Upper lobe of left lung (tissue), 6 donors: ENCODE measurements around the gene JAZF1. TPM values are rescaled to one million over a fixed set of nuclear protein-coding genes. Genes with fewer than 3 reads are reported as not detected.

Source experiments
- ATAC-seq, 2 donors: fragments of 200-7000 bp; cut with Tn5 transposase; one replicate each; pipeline ENCODE4 v1.9.1; 2022; ENCODE audit warnings: mild to moderate bottlenecking in 2 of 2, moderate library complexity in 2 of 2; ENCODE audit not compliant: low FRiP score in 2 of 2
- DNase-seq, 2 donors: peaks; one replicate each; pipeline ENCODE4 v3.0.0-alpha.2; 2019 to 2020
- H3K27ac ChIP-seq, 4 donors: fragments of 200-600 bp; sonication (generic); one replicate each; pipeline ENCODE4 v1.5.1; 2016 to 2019
- H3K27me3 ChIP-seq, 4 donors: fragments of 200-600 bp; sonication (generic); one replicate each; pipeline ENCODE4 v1.5.1; 2017 to 2019
- H3K36me3 ChIP-seq, 4 donors: fragments of 200-600 bp; sonication (generic); one replicate each; pipeline ENCODE4 v1.5.1; 2016 to 2019
- H3K4me1 ChIP-seq, 4 donors: fragments of 200-600 bp; sonication (generic); one replicate each; pipeline ENCODE4 v1.5.1; 2018 to 2019
- H3K4me3 ChIP-seq, 4 donors: fragments of 200-600 bp; sonication (generic); one replicate each; pipeline ENCODE4 v1.5.1; 2017 to 2019; ENCODE audit warnings: mild to moderate bottlenecking in 2 of 4, moderate library complexity in 1 of 4
- H3K9me3 ChIP-seq, 4 donors: fragments of 200-600 bp; sonication (generic); one replicate each; pipeline ENCODE4 v1.5.1; 2018 to 2019
- CTCF ChIP-seq, 6 experiments: fragments of 450-650 bp in 4 of 6; fragments of 200-600 bp in 2 of 6; sonication (generic) in 2 of 6; IDR thresholded peaks; one replicate each; pipeline ENCODE4 v1.5.1; 2016 to 2019; ENCODE audit warnings: antibody characterized with exemption in 6 of 6
- EP300 ChIP-seq, 4 donors: sonication (generic); formaldehyde crosslinking; IDR thresholded peaks; one replicate each; pipeline ENCODE4 v1.5.1; 2017; ENCODE audit warnings: antibody characterized with exemption in 4 of 4, control low read depth in 2 of 4
- POLR2A ChIP-seq, 4 donors: fragments of 450-650 bp; IDR thresholded peaks; one replicate each; pipeline ENCODE4 v1.5.1; 2016 to 2017; ENCODE audit warnings: antibody characterized with exemption in 4 of 4, mild to moderate bottlenecking in 2 of 4
- POLR2AphosphoS5 ChIP-seq, 2 donors: sonication (generic); formaldehyde crosslinking; IDR thresholded peaks; one replicate each; pipeline ENCODE4 v1.5.1; 2017; ENCODE audit warnings: antibody characterized with exemption in 2 of 2
- WGBS, 2 donors: methylation state at CpG; one replicate each; pipeline ENCODE4 v1.1.5; 2017 to 2018; 5-methylcytosine and 5-hydroxymethylcytosine counted together
- total RNA-seq, 6 donors: library from RNA; depleted of rRNA in 4 of 6; stranded (reverse); fragments of >200 nt in 4 of 6; gene quantifications; one replicate each; pipeline versions ENCODE4 v1.1.0 to v1.2.1, GENCODE V29; 2016 to 2021
- donor health status: DM: no; HTN: no; CAD: no; lungs with moderate emphysema.
- donor health status: DM: no; HTN: yes; CAD: no; lungs with severe emphysema.

Gene JAZF1
- total RNA-seq, 6 donors from 2014 or later, result 4.2 to 19.4 (median 12.4) TPM

GRCh38 chr7:27936047-27936767 lies 244.4 kb downstream of the JAZF1 start:
- H3K4me1 ChIP-seq, result no peaks in the 10 kb centered on the region
- 80 to 81% methylated on average over 6 of the region's 6 CpGs for WGBS, 2 donors
- no peaks in the 10 kb centered on the region for H3K36me3 ChIP-seq
- no peak overlapping the region for H3K4me3 ChIP-seq
- no peaks in the 10 kb centered on the region for H3K9me3 ChIP-seq
- no peak for DNase-seq
- ATAC-seq, result no peak
- H3K27ac ChIP-seq, result no peak overlapping the region
- no peaks in the 10 kb centered on the region for H3K27me3 ChIP-seq
- TF ChIP-seq CTCF (IDR thresholded peaks at IDR 0.05), result no peak

DNA sequence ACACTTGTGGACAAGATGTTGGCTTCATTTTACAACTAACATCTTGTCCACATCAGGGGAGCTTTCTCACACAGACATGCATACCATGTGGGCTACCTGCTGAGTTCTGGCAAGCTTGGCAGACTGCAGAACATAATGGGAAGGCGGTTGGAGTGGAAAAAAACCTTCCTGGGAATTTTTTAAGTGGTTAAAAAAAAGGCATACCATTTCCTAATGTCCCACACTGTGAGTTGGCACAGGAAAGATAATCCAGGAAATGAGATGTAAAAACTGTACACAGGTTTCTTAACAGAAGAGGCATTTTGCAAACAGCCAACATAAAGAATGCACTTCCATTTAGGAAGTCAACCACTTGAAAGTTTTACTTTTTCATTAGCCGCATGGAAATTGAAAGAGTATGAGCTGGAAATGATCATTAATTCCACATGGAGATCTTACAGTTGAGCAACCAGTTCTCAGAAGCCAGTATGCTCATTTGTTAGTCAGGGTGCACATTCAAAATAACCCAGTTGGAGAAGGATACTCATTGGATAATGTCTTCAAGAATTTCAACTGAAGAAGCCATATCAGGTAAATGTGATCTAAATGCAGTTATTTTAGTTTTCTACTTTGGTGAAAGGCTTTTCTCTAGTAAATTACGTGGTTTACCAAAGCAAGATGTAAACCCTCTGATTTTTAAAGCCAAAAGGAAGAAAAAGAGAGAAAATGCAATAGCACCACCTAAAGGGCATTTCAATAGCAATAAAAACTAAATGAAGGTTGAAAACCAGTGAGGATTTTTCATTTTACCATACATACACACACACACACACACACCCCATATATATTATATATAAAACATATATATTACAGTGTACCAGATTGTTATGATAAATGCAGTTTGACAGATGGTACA lies 246.7 kb downstream of the JAZF1 start:
- no peak for ATAC-seq
- TF ChIP-seq POLR2A (IDR thresholded peaks at IDR 0.05), result no peak
- TF ChIP-seq EP300 (IDR thresholded peaks at IDR 0.05), result no peak
- TF ChIP-seq CTCF (IDR thresholded peaks at IDR 0.05), result no peak
- TF ChIP-seq POLR2AphosphoS5 (IDR thresholded peaks at IDR 0.05), result no peak

DNA sequence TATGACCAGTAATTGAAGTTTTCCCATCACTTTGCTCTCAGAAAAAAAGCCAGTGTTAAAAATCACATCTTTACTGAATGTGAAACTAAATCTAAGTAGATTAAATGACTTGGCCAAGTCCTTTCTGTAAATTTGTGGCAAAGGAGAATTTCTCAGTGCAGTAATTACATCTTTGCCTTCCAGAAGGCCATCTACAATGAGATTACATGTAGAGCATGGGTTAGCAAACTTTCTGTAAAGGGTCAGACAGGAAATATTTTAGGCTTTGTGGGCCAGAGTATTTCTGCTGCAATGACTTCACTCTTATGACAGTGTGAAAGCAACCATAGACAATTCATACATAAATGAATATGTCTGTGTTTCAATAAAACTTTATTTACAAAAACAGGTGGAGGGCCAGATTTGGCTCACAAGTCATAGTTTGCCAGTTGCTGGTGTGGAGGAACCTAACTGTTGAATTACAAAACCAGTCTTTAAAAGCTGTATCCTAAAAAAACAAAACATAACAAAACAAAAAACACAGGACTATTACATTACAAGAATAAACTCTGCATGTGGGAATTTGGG lies 249.6 kb downstream of the JAZF1 start:
- Histone ChIP-seq H3K27me3 (no peaks in the 10 kb centered on the region), H3K27ac (no peak overlapping the region), H3K4me1 (no peaks in the 10 kb centered on the region), H3K36me3 (no peaks in the 10 kb centered on the region), H3K4me3 (no peak overlapping the region), H3K9me3 (no peaks in the 10 kb centered on the region)
- DNase-seq, result no peak
- ATAC-seq, result no peak
- no peak for TF ChIP-seq CTCF (IDR thresholded peaks at IDR 0.05)
- no peak for TF ChIP-seq EP300 (IDR thresholded peaks at IDR 0.05)
- TF ChIP-seq POLR2A (IDR thresholded peaks at IDR 0.05), result no peak
- no peak for TF ChIP-seq POLR2AphosphoS5 (IDR thresholded peaks at IDR 0.05)

More for the DNA sequence above, 246.7 kb downstream of the JAZF1 start:
- DNase-seq, result no peak
- H3K27me3 ChIP-seq, result no peaks in the 10 kb centered on the region
- H3K9me3 ChIP-seq, result no peaks in the 10 kb centered on the region
- no peaks in the 10 kb centered on the region for H3K4me1 ChIP-seq
- H3K27ac ChIP-seq, result no peak overlapping the region
- no peaks in the 10 kb centered on the region for H3K36me3 ChIP-seq
- H3K4me3 ChIP-seq, result no peak overlapping the region
- WGBS, 2 donors, result 81 to 87% methylated on average over 3 of the region's 3 CpGs

- Histone ChIP-seq H3K4me3 (no peak overlapping the region), H3K36me3 (no peaks in the 10 kb centered on the region), H3K27ac (no peak overlapping the region), H3K27me3 (no peaks in the 10 kb centered on the region), H3K4me1 (no peaks in the 10 kb centered on the region), H3K9me3 (no peaks in the 10 kb centered on the region)
- 92 to 94% methylated on average over 2 to 3 of the region's 3 CpGs for WGBS, 2 donors
- DNase-seq (no peak), ATAC-seq (no peak)
- TF ChIP-seq EP300 (IDR thresholded peaks at IDR 0.05), result no peak
Measured at GRCh38 chr7:27929127-27929526, 251.5 kb downstream of the JAZF1 start.

DNA sequence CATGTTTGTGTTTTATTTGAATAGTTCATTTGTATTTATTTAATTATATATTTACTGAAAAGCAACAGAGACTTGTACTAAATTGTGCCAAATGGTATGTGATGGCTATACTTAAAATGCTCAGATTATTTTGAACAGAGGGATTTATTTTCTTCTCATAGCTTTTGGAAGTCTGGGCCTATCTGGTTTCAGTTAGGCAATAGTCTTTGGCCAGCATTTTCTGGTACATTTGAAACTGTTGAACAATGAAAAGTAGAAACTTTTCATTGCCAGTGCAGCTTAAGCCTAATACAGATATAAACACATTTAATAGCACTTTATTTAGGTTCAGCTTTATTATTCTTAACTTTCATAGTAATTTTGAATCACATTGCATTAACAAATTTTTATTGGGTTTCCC lies 252.6 kb downstream of the JAZF1 start:
- Histone ChIP-seq H3K9me3 (no peaks in the 10 kb centered on the region), H3K36me3 (no peaks in the 10 kb centered on the region), H3K27ac (no peak overlapping the region), H3K4me1 (no peaks in the 10 kb centered on the region), H3K4me3 (no peak overlapping the region), H3K27me3 (no peaks in the 10 kb centered on the region)
- no peak for TF ChIP-seq CTCF (IDR thresholded peaks at IDR 0.05)
- TF ChIP-seq EP300 (IDR thresholded peaks at IDR 0.05), result no peak
- TF ChIP-seq POLR2A (IDR thresholded peaks at IDR 0.05), result no peak
- no peak for TF ChIP-seq POLR2AphosphoS5 (IDR thresholded peaks at IDR 0.05)
- DNase-seq (no peak), ATAC-seq (no peak)
